Stimulated activated CD4-positive, alpha-beta T cell treated with anti-CD3 and anti-CD28 coated beads, Interleukin-15, amount 100 ng/mL, for 1 hour (primary cell): ENCODE data around the gene IQSEC3.
"Not testable (repeated sequence)": the region's sequence is repeated elsewhere in the genome, so short reads cannot be mapped to it uniquely, and the experiment has no call there.

Experiments
- DNase-seq, 2 donors: peaks; one replicate each; pipeline ENCODE4 v3.0.0-alpha.2; 2020; ENCODE audit warnings: low read depth in 1 of 2, low spot score in 1 of 2

The IQSEC3 gene

DNA sequence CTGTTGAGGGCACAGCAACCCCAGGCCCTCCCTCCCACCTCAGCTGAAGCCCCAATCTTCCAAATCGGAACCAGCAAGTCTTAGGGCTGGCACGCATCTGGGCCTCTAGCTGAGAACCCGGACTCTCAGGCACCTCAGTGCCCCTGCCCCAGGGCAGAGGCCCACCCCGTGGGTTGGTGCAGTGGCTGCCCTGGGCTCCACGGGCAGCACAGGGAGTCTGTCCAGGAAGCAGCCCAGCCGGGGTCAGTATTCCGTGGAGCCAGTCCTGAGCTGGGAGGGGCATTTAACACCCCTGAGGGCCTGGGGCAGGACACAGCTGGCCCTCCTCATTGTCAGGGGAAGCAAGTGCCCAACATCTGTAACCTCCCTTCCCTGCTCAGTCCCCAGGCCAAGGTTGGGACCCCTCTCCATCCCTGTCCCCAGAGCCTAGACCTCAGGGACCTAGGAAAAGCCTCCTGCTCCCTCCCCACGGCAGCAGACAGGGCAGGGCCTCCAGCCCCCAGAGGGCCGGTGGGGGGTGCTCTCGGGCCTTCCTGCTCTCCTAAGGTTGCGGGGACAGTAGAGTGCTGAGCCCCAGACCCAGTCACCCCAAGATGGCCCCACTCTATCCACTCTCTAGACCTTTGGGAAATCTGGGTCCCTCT is 110.9 kb downstream of the IQSEC3 start:
- no peak for DNase-seq

DNA sequence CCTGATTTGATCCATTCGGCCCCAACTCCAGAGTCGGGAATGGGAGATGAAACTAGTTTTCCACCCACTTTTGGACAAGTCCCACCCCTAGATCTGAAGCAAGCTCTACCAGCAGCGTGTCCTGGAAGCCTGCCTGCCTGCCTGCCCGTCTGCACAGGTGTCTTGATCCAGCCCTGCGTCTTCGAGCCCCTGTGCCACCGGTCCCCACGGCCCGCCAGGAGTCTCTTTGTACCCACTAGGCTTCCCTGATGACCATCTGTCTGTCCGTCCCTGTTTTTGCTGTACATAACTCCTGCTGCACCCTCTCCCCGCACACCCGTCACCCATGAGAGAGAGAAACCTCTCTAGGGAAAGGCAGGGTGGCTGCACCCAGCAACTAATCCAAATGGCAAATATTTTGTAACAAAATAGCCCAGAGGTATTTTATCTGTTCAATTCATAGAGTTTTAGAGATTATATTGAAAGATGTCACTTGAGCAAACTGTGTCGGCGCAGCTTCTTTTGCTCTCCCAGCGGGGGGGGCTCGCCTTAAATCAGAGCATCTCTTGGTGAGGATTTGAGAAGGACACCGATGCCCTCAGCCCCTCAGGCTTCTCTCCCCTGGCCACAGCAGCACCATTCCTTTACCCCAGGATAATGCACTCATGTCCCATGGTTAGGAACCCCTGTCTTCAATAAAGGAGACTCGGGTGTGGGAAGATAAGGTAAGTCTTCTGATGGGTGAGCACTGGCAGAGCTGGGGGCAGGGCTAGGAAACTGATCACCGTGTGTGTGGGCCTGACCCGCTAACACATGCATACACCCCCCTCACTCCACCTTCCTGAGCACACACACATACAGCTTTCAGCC is 111.6 kb downstream of the IQSEC3 start:
- no peak for DNase-seq

DNA sequence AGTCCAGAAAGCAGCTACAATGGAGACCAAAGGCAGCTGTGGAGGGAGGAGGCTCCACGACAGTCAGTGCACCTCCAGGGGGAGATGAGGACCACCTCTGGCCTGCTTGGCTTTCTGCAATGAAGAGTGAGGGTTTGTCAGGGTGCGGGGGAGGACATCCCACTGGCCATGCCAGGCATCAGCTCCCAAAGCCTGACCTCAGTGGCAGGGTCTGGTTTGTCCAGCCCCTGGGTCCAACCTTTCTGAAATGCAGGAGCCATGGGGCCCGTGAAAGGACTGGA is 112.2 kb downstream of the IQSEC3 start:
- no peak for DNase-seq

DNA sequence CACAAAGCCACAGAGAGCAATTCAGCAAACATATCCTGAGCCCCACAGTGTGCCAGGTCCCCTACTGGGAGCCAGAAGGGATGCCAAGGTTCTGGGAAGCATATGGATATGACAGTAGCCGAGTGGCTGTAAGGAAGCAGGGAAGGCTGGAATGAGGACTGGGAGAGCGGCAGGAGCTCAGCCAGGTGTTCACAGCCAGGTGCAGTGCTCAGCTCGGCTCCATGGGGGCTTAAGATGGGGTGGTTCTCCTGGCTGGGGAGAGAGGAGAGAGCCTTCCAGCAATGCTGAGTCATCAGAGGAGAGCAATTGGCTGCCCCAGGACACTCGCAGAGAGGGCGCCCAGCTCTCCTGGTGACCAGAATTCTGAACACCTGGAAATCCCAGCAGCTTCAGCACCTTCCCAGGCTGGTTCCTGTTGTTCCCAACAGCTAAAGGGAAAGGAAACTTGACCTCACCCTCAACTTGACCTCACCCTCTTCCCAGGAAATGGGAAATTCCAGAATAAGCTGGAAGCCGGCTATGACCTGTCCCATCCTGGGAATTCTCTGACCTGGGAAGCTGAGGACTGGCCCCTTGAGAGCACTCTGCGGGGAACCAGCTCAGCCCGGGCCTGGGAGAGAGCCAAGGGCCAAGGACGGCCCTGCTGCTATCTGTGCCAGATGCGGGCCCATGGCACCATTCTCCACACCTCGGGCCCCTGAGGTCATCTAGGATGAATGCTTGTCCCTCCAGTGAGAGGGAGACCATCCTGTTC is 112.7 kb downstream of the IQSEC3 start:
- DNase-seq = no peak

DNA sequence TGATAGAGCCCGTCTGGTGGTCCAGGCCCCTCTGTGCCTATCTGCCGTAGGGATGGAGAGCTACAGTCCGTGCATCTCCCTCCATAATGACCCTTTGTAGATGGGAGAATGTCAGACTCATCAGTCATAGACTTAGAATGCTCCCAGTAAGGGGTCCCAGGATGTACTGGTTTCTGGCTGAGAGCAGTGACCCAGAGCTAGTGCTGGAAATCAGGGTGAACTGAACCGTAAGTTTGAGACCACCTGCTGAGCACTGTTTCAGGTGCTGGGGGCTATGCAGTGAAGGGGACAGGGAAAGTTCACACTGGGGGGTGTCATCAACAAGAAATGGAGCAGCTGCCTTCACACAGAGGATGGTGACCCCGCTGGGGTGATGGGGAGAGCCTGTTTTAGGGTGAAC is 113.3 kb downstream of the IQSEC3 start:
- no peak for DNase-seq

DNA sequence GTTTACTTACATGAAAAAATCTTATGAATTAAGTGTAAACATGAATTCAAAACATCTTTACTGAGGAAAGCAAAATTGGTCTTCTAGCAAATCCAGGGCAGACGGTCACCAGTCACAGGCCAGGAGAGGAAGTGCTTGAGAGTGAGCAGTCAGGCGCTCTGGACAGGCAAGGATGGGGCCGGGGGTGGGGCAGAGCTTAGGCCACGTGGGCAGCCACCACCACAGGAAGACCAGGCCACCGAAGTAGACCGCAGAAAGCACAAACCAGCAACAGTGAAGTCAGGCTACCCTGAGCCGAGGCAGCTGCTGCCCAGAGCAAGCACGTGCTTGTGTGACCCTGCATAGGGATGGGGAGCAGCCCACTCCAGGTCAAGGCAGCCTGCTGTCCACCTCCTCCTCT is 113.9 kb downstream of the IQSEC3 start:
- no peak for DNase-seq

DNA sequence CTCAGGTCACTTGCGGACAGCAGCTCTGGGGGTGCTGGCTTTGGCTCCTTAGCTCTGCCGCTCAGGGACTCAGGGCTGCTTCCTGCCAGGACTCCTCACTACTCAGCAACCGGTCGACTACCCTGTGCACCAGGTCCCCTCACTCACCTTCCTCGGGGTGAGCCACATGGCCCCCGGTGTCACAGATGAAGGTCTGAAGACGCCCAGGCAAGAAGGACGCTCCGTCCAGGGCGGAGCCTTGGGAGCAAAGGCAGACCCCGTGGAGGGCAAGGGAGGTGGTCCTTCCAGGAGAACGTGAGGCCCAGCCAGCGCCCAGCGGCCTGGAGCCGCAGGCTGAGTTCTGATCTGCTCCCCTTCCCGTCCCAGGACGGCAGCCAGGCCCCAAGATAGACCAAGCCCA is 115.4 kb downstream of the IQSEC3 start:
- DNase-seq = no peak

DNA sequence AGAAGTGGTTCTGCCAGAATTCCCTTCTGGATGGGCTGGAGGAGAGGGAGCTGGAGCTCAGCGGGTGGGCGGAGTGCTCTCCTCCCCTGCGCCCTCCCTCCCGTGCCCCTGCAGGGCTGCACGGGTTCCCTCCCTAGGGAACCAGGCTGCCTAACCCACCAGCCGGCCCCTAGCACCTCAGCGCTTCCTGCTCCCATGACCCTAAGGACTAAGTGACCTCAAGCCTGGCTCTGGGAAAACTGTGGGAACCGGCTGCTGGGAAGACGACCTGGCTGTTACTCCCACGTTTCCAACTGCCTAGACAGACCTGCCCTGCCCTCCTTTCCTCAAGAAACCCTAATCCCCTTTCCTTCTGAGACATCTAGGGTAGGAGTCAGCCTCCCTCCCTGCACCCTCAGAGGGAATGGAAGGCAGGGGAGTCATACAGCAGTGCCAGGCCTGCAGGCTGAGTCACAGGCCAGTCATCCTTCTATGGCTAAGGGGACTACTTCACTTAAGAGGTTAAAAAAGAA is 115.9 kb downstream of the IQSEC3 start:
- DNase-seq = no peak

DNA sequence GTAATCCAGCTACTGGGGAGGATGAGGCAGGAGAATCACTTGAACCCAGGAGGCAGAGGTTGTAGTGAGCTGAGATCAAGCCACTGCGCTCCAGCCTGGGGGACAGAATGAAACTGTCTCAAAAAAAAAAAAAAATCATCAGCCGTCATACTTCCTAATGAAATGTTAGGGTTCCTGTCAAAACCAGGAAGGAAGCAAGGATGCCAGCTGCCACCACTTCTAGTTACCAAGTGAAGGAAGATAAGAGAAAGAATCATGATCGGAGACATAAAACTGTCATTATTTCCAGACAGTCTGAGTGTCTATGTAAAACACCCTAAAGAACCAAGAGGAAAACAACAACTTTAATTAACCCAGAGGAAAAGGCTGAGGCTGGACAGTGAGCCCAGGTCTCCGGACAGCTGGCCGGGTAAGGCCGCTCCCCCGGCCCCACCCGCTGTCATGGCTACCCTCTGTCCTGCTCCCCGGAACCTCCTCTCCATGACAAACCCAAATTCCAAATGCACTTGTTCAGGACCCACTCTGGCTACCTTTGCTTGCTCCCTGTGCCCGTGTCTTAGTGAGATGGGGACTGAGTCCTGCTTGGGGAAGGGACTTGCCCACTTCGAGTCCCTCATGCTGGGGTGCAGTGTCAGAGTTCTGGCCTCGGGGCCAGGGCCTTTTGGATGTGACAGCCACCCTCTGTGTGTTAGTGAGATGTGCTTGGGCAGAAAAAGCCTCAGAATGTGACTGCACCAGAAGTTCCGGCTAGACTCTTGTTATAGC is 118.4 kb downstream of the IQSEC3 start:
- DNase-seq = no peak

DNA sequence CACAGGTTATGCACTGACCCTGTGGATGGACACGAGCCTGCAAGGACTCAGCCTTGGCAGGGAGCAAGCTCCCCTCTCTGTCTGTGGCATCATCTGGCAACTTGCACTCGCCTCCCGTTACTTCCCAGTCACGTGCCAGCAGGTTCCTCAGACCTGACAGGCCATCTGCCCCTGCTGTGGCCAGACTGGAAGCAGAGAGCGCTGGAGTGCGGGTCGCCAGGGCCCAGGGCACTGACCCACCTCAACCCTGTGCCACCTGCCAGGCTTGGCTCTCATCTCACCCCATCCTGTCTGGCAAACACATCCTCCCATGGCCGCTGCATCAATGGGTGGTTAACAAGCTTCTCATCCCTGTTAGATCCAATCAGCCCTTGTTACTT is 119.0 kb downstream of the IQSEC3 start:
- DNase-seq = no peak

DNA sequence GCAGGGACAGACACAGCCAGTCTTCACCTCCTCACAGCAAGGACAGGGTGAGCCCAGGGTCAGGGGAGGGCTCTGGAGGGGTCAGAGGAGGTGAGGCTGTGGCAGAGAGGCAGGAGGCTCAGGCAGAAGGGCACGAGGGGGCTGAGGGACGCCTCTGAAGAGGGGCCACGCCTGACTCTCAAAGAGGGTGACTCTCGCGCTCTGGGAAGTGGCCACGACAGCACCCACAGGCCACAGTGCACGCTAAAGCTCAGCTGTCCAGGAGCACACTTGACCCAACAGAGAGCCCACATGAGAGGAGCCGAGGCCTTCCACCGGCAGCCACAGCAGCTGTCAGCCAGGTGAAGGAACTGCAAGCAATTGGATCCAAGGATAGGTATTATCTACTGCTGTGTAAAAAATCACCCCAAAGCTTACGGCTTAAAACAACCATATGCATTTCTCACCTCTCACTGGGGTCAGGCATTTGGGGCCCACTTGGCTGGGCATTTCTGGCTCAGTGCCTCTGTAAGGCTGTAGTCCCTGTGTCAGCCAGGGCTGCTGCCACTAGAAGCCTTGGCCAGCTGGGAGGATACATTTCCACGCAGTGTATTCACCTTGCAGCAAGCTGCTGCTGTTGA is 119.5 kb downstream of the IQSEC3 start:
- DNase-seq = no peak

DNA sequence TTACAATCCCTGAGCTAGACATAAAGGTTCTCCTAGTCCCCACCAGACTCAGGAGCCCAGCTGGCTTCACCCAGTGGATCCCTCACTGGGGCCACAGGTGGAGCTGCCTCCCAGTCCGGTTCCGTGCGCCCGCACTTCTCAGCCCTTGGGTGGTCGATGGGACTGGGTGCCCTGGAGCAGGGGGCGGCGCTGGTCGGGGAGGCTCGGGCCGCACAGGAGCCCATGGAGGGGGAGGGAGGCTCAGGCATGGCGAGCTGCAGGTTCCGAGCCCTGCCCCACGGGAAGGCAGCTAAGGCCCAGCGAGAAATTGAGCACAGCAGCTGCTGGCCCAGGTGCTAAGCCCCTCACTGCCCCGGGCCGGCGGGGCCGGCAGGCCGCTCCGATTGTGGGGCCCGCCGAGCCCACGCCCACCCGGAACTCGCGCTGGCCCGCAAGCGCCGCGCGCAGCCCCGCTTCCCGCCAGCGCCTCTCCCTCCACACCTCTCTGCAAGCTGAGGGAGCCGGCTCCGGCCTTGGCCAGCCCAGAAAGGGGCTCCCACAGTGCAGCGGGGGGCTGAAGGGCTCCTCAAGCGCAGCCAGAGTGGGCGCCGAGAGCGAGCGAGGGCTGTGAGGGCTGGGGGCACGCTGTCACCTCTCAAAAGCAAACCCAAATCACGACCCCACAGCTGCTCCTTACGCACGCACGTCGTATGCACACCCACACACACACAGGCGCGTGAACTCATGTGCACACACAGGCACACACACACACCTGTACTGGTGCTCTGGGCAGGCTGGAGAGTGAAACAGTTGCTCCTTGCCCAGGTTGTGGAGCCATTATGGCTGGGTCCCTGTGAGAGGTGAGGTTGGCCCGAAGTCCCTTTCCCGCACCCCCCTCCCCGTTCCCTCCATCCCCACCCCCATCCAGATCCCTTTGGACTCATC is 121.7 kb downstream of the IQSEC3 start:
- DNase-seq = not testable (repeated sequence)

DNA sequence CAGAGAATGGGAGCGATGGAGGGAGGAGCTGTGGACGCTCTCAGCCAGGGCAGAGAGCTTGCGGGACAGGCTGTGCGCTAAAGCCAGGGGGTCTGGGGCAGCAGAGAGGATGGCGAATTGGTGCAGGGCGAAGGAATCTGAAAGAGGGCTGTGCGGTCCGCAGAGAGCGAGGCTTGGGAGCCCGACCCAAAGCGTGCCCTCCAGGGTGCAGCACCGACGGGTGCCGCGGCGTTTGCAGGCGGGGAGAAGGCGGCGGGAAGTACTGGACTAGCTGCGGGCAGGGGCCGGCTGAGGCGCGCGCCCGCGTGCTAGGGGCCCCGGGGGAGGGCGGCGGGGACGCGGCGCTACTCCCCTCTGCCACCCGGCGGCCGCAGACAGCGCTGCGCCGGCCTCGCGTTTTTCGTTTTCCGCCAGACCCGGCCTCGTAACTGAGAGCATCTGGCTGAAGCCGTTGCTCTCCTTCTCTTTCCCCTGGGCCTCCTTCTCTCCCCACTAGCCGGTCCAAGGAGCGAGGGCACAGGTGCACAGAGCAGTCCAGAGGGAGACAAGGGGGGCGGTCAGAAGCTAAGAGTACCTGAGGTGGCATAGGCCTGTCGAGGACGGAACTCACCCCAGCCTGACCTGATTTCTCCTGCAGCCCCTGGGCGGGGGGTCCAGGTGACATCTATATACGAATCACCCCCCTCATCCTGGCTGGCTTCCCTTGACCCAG is 122.5 kb downstream of the IQSEC3 start:
- peak in 1 of 2 donors; percentile 30 for DNase-seq

DNA sequence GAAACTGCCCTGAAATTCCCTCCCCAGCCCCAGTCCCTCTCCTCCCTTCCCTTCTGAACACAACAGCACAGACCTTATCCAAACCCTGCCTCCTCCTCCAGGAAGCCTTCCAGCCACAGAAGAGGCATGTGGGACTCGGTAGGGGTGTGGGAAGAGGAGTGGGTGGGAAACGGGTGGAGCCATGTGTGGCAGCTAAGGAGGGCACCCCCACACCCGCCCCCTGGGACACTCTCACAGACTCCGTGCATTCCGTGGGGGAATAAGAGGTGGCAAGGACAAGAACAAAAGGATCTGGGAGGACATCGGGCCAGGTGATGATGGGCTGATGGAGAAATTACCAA is 123.0 kb downstream of the IQSEC3 start:
- DNase-seq = no peak

DNA sequence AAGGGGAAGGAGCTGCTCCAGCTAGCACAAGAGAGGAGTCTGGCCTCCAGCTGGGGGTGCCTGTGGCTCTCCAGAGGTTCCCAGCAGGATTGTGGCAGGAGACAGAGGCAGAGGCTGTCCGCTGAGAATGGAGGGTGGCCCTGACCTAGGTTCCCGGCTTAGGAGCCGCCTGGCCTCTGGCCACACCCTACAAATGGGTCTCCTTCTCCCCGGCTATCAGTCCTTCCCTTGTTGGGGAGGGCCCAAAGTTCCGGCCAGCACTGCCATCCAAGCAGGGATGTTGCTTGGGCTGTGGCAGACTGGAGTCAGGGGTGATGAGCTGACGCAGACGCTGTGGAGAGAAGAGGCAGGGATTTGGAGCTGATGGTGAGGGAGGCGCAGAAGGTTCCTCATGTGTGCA is 124.3 kb downstream of the IQSEC3 start:
- no peak for DNase-seq

DNA sequence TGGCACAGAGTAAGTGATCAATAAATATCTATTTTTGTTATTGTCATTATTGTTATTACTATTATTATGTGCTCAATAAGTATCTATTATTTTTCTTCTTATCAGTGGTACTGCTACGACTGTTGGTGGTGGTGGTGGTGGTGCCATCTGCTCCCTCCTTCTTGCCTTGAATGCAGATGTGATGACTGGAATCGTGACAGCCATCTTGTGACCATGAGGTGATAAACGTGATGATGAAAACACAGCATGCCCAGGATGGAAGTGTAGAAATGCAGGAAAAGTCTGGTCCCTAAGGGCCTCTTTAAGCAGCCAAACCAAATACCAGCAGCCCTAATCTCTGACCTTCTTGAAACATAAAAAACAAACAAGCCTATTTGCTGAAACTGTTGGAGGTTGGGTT is 125.0 kb downstream of the IQSEC3 start:
- no peak for DNase-seq

DNA sequence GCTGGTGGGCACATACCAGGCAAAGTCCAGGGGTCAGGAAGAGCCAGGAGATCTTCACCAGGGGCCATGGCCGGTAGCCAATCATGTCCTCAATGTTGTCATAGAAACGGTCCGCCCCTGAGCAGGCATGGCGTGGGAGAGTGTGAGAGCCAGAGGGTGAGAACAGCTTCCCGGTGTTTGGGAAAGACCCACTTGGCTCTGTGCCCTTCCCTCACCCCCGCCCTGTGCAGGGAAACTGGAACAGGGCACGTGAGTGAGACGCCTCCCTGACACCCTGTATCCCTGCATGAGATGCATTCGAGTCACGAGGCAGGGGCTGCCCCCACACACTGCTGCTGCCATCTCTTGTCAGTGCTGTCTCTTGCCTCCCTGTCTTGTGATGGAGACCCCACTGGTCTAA is 126.7 kb downstream of the IQSEC3 start:
- no peak for DNase-seq

DNA sequence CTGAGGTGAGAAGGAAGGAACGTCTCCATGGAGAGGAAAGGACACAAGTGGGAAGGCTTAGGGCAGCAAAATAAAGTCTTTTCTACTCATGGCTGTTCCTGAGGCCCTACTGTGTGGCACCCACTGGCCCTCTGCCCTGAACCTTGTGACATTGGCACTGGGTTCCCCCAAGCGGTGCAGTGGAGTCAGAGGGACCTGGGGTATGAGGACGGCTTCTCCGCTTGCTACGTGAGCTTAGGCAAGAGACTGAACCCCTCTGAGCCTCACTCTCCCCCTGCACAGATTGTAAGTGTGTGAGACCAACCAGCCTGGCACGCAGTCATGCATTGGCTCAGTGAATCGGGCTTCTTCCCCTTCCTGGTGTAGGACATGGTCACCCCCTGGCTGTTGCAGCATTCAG is 127.7 kb downstream of the IQSEC3 start:
- DNase-seq = no peak

DNA sequence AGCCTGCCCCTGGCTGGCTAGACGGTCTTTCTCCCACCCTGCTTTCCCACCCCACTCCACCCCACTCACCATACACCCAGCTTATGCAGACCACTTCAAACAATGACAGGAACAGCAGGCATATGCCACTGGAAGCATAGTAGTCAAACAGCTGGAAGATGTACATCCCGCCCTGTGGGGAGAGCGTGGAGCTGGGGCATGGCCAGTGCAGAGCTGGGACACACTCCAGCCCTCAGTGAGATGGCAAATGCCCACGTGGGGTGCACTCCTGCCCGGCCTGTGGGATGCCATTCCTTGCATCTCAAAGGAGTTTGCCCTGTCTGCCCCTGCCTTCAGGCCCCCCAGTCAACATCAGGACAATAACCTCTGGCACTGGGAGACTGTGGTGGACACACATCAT is 128.6 kb downstream of the IQSEC3 start:
- no peak for DNase-seq
